Mucosa of descending colon (tissue), 3 donors: ENCODE data around the gene LAMA3. TPM values are rescaled to one million over a fixed set of nuclear protein-coding genes. Genes with fewer than 3 reads are reported as not detected.

Experiments used
- ATAC-seq: fragments of 200-7000 bp; cut with Tn5 transposase; one replicate; pipeline ENCODE4 v1.9.1; 2020; ENCODE audit warnings: mild to moderate bottlenecking, moderate library complexity
- DNase-seq, 3 donors: peaks; one replicate each; pipeline ENCODE4 v3.0.0-alpha.2; 2020
- H3K36me3 ChIP-seq: fragments of 200-600 bp; one replicate; pipeline ENCODE4 v1.8.0; 2021; ENCODE audit warnings: low read depth, mild to moderate bottlenecking
- H3K4me1 ChIP-seq: fragments of 200-600 bp; one replicate; pipeline ENCODE4 v1.8.0; 2021; ENCODE audit warnings: low read depth, mild to moderate bottlenecking
- H3K4me3 ChIP-seq: fragments of 200-600 bp; one replicate; pipeline ENCODE4 v1.8.0; 2021; ENCODE audit warnings: mild to moderate bottlenecking
- H3K9me3 ChIP-seq: fragments of 200-600 bp; one replicate; pipeline ENCODE4 v1.8.0; 2021; ENCODE audit warnings: mild to moderate bottlenecking
- intact Hi-C, 2 donors: fragments of 100-400 bp; cut with DNase I in 1 of 2; cut with micrococcal nuclease in 1 of 2; formaldehyde crosslinking; loops; one replicate each; pipeline versions ENCODE4 v1.11.0 to v1.11.1; 2022; cut with DNase I, micrococcal nuclease
- total RNA-seq, 3 donors: library from RNA; stranded (reverse); fragmentation: NEBNext Ultra II Directional in 2 of 3; extraction: Animal tissue kit (Norgen Biotek cat#: 25700) in 2 of 3; gene quantifications; one replicate each; pipeline versions ENCODE4 v1.2.1 to v1.2.4, GENCODE V29; 2021 to 2023
- TF ChIP-seq, protein P1 (sequence below): fragments of 200-600 bp; IDR thresholded peaks from one replicate; pipeline ENCODE4 v1.8.0; 2022; ENCODE audit warnings: antibody characterized with exemption, mild to moderate bottlenecking
- donor health status: DM: no; HTN: no; CAD: no; lungs with moderate emphysema.
- donor health status: DM: no; HTN: no; CAD: no.
- donor health status: DM: no; HTN: yes; CAD: no.

LAMA3 gene
- total RNA-seq, 3 donors from 2014 or later: 29.0 to 62.0 (median 49.0) TPM

DNA sequence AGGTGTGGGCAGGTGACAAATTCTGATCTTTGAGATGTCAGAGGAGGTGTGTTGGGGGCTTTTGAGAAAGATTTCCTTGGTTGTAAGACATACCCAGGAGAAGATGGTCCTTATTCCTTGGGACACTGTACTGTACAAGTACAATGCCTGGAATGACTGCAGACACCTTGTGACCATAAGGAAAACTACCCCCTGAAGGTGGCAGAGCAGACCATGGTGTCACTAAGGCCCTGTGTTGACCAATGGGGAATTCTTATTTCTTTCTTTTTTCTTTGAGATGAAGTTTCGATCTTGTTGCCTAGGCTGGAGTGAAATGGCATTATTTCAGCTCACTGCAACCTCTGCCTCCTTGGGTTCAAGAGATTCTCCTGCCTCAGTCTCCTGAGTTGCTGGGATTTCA lies 22.1 kb upstream of the LAMA3 start:
- Histone ChIP-seq H3K4me3 (no peak overlapping the region), H3K36me3 (no peaks in the 10 kb centered on the region), H3K9me3 (no peaks in the 10 kb centered on the region), H3K4me1 (peaks cover 5% of the 10 kb centered on the region)
- TF ChIP-seq, protein P1, sequence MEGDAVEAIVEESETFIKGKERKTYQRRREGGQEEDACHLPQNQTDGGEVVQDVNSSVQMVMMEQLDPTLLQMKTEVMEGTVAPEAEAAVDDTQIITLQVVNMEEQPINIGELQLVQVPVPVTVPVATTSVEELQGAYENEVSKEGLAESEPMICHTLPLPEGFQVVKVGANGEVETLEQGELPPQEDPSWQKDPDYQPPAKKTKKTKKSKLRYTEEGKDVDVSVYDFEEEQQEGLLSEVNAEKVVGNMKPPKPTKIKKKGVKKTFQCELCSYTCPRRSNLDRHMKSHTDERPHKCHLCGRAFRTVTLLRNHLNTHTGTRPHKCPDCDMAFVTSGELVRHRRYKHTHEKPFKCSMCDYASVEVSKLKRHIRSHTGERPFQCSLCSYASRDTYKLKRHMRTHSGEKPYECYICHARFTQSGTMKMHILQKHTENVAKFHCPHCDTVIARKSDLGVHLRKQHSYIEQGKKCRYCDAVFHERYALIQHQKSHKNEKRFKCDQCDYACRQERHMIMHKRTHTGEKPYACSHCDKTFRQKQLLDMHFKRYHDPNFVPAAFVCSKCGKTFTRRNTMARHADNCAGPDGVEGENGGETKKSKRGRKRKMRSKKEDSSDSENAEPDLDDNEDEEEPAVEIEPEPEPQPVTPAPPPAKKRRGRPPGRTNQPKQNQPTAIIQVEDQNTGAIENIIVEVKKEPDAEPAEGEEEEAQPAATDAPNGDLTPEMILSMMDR: no peak
- intact Hi-C loops: no loop called here
- DNase-seq (no peak), ATAC-seq (no peak)

DNA sequence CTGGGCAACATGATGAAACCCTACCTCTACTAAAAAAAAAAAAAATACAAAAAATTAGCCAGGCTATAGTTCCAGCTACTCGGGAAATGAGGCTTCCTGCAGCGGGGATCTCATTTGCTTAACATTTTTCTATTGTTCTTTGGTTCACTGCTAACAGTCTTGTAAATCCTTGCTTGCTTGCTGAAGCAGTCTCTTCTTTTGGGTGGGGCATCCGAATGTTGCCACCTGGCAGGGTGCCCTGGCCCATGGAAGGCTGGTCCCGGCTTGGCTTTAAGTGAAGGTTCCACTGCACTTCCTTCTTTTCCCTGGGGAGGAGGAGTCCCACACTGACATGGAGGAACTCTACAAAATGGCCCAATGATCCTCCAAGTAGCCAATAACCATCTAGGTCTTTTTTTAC lies 20.5 kb upstream of the LAMA3 start:
- TF ChIP-seq, protein P1: no peak
- intact Hi-C loops: no loop called here
- ATAC-seq (peak; percentile 80), DNase-seq (peak; percentile 64 to 76 (median 69))
- Histone ChIP-seq H3K4me1 (no peaks in the 10 kb centered on the region), H3K9me3 (no peaks in the 10 kb centered on the region), H3K4me3 (no peak overlapping the region), H3K36me3 (no peaks in the 10 kb centered on the region)

GRCh38 chr18:23669202-23669766 lies 20.0 kb upstream of the LAMA3 start:
- intact Hi-C loops: no loop called here
- Histone ChIP-seq H3K4me1 (no peaks in the 10 kb centered on the region), H3K36me3 (no peaks in the 10 kb centered on the region), H3K4me3 (no peak overlapping the region), H3K9me3 (no peaks in the 10 kb centered on the region)
- TF ChIP-seq, protein P1: no peak
- no peak for DNase-seq
- no peak for ATAC-seq

DNA sequence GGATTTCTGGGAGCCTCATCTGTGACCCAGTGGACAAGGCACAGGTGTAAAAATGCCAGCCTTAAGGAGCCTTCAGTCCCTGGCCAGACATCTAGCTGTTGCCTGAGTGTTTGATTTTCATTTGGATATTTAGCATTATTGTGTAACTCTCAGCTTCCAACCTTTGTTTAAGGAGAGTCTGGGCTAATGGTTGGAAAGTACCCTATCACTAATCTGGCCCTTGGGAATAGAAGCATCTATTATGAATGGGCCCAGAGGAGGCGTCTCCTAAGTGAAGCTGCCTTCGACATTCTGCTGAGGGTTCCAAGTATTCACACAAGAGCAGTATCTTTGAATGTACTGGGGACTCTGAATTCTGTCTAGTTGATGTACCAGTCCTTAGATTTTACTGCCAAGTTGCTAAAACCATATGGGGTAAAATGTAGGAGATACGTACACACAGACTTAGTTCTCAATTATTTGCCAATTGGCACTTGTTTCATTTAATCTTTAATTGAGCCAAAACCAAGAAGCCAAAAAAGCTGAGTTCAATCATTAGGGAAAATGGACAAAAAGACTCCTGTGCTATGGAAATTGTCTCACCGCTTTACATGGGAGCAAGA lies 19.3 kb upstream of the LAMA3 start:
- TF ChIP-seq, protein P1: no peak
- Histone ChIP-seq H3K4me3 (no peak overlapping the region), H3K4me1 (no peaks in the 10 kb centered on the region), H3K36me3 (no peaks in the 10 kb centered on the region), H3K9me3 (no peaks in the 10 kb centered on the region)
- no peak for ATAC-seq
- intact Hi-C loops: no loop called here
- DNase-seq: no peak

GRCh38 chr18:23671564-23671963 lies 17.7 kb upstream of the LAMA3 start:
- TF ChIP-seq, protein P1: no peak
- ATAC-seq (no peak), DNase-seq (no peak)
- Histone ChIP-seq H3K9me3 (no peaks in the 10 kb centered on the region), H3K4me3 (no peak overlapping the region), H3K36me3 (no peaks in the 10 kb centered on the region), H3K4me1 (no peaks in the 10 kb centered on the region)
- intact Hi-C loops: no loop called here
